ENCODE measurements around the gene SLC25A48. TPM values are rescaled to one million over a fixed set of nuclear protein-coding genes. Genes with fewer than 3 reads are reported as not detected.

The SLC25A48 gene
- total and polyA plus RNA-seq, 2 of the 4 experiments (the other 2 are of a cell fraction): not detected

GRCh38 chr5:135879591-135879990 is 45.1 kb downstream of the SLC25A48 start:
- H2BK5ac ChIP-seq (ENCODE audit: low read depth, low read length, poor library complexity, severe bottlenecking): no peak overlapping the region
- no peak overlapping the region for H3K18ac ChIP-seq (ENCODE audit: low read depth, low read length)
- H3K79me1 ChIP-seq (ENCODE audit: low read depth in 1 of 2, low read length in 2 of 2): no peaks in the 10 kb centered on the region
- no peak overlapping the region for H3K9ac ChIP-seq (ENCODE audit: low read depth, low read length)
- H4K5ac ChIP-seq (ENCODE audit: low read depth, low read length): no peak overlapping the region
- no TSS peak for BruUV-seq (replicated peaks)
- no peak overlapping the region for H2BK20ac ChIP-seq (ENCODE audit: low read depth, low read length)
- no peak overlapping the region for H3K27ac ChIP-seq (ENCODE audit: insufficient read depth, low read length)
- no peak overlapping the region for H3K14ac ChIP-seq (replicated peaks; ENCODE audit: low read depth, low read length)
- no peak overlapping the region for H3K4ac ChIP-seq (ENCODE audit: low read depth, low read length)
- no peaks in the 10 kb centered on the region for H3K4me1 ChIP-seq (ENCODE audit: control insufficient read depth, insufficient read depth, low read length)
- H3K23ac ChIP-seq (ENCODE audit: low read depth, low read length): no peak overlapping the region
- in situ Hi-C loops (cut with MboI; ENCODE audit: low sequenced_read_pairs) (no loop called here), dilution Hi-C loops (cut with HindIII; ENCODE audit: low sequenced_read_pairs, unreplicated experiment) (no loop called here), intact Hi-C loops (cut with micrococcal nuclease) (no loop called here)
- DNase-seq (no peak), ATAC-seq (ENCODE audit: low read depth) (no peak)
- peaks cover 22% of the 10 kb centered on the region for H3K27me3 ChIP-seq (ENCODE audit: control insufficient read depth, insufficient read depth, low read length)
- H4K8ac ChIP-seq (ENCODE audit: low read depth in 2 of 2, low read length in 2 of 2): no peak overlapping the region
- H3K4me2 ChIP-seq (ENCODE audit: low read depth, low read length): no peak overlapping the region
- no peak for TF ChIP-seq BHLHE40 (IDR thresholded peaks at IDR 0.05; ENCODE audit: low read depth, low read length)
- no peak for TF ChIP-seq ELK1 (IDR thresholded peaks at IDR 0.05; ENCODE audit: borderline replicate concordance, low read depth, low read length)
- TF ChIP-seq MAFK (IDR thresholded peaks at IDR 0.05; ENCODE audit: low read depth, low read length): no peak
- TF ChIP-seq RAD21 (IDR thresholded peaks at IDR 0.05; ENCODE audit: low read length): no peak
- no peak for TF ChIP-seq SMC3 (IDR thresholded peaks at IDR 0.05; ENCODE audit: low read depth, low read length)
- no peak for TF ChIP-seq CHD1 (IDR thresholded peaks at IDR 0.05; ENCODE audit: low read depth, low read length)
- no peak for TF ChIP-seq CTCF (conservative IDR thresholded peaks at IDR 0.05; ENCODE audit: low read depth, low read length)
- TF ChIP-seq CEBPB (IDR thresholded peaks at IDR 0.05; ENCODE audit: low read depth, low read length): no peak
- TF ChIP-seq RFX5 (IDR thresholded peaks at IDR 0.05; ENCODE audit: low read depth, low read length): no peak
- TF ChIP-seq USF2 (IDR thresholded peaks at IDR 0.05; ENCODE audit: low read depth, low read length): no peak
- TF ChIP-seq RCOR1 (IDR thresholded peaks at IDR 0.05; ENCODE audit: insufficient replicate concordance, low read length): no peak
- no peak for TF ChIP-seq FOS (IDR thresholded peaks at IDR 0.05; ENCODE audit: low read depth, low read length)
- no peak for TF ChIP-seq POLR2A (IDR thresholded peaks at IDR 0.05; ENCODE audit: low read depth, low read length)
- no peak for TF ChIP-seq NFE2L2 (IDR thresholded peaks at IDR 0.05; ENCODE audit: low read depth, low read length)
- TF ChIP-seq MXI1 (IDR thresholded peaks at IDR 0.05; ENCODE audit: borderline replicate concordance, low read depth, low read length): no peak
- TF ChIP-seq MAZ (IDR thresholded peaks at IDR 0.05; ENCODE audit: borderline replicate concordance, low read depth, low read length): no peak
- H4K20me1 ChIP-seq (ENCODE audit: insufficient read depth, low read length): no peaks in the 10 kb centered on the region
- no peak overlapping the region for H3K4me3 ChIP-seq (ENCODE audit: insufficient read depth, low read depth, low read length)
- WGBS, 2 experiments (ENCODE audit: extremely low coverage in 2 of 2, insufficient read length in 1 of 2): 67% methylated on average over 1 of the region's 3 CpGs; no CpG with 5 or more reads in 1 of the 2 experiments
- H3K36me3 ChIP-seq (ENCODE audit: control insufficient read depth, insufficient read depth, low read length): no peaks in the 10 kb centered on the region
- H2BK120ac ChIP-seq (ENCODE audit: low read depth, low read length): no peak overlapping the region
- ChIA-PET POLR2A (ENCODE audit: unreplicated experiment) (no interaction called here), CTCF (interaction anchor here (1.3 kb wide), 1 partner anchor 222 kb away, joined by 3 read pairs; no protein-coding TSS in a partner anchor)
- no peak overlapping the region for H2AK5ac ChIP-seq (ENCODE audit: low read depth, low read length)
- H3K9me3 ChIP-seq (ENCODE audit: control insufficient read depth, insufficient read depth, low read length): no peaks in the 10 kb centered on the region
- H3K56ac ChIP-seq (ENCODE audit: extremely low read depth, insufficient read depth, low read length): no peak overlapping the region
- no peak overlapping the region for H2BK15ac ChIP-seq (ENCODE audit: low read depth, low read length)
- H3K9me1 ChIP-seq (ENCODE audit: insufficient read depth, low read length): no peaks in the 10 kb centered on the region
- no peak overlapping the region for H4K91ac ChIP-seq (ENCODE audit: insufficient read depth, low read depth, low read length)
- H2AFZ ChIP-seq (replicated peaks; ENCODE audit: low read length, poor library complexity): no peak overlapping the region
- no peak overlapping the region for H2AK9ac ChIP-seq (replicated peaks; ENCODE audit: low read depth, low read length, poor library complexity)
